GM12892 (cell line): ENCODE measurements around the gene PSMB5.

Experiments used
- POLR2A ChIP-seq: IDR thresholded peaks from 2 replicates; pipeline ENCODE4 v1.6.1; 2011; ENCODE audit warnings: low read depth, low read length, control low read depth
- POLR2AphosphoS5 ChIP-seq: IDR thresholded peaks from 2 replicates; pipeline ENCODE4 v1.6.1; 2011; ENCODE audit warnings: low read depth, low read length, control low read depth
- TAF1 ChIP-seq: IDR thresholded peaks from 2 replicates; pipeline ENCODE4 v1.6.1; 2011; ENCODE audit warnings: low read depth, mild to moderate bottlenecking, control low read depth, low read length, borderline replicate concordance

DNA sequence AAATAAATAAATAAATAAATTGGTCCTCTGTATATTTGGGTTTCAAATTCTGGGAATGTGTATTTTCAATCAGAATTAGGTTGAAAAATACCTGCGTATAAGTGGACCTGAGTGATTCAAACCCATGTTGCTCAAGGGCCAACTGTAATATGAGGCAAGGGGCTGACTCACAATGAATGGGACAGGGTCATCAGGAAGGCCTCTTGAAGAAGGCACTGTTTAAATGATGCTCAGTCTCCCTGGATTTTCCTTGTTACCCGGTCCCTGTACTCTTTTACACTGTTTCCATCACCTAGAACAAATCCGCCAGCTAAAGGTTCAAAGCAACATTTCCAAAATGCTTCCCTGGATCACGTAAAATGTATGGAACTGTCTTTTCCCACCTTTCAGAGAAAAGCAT is 3.8 kb downstream of the PSMB5 start:
- TF ChIP-seq POLR2AphosphoS5 (no peak), POLR2A (no peak), TAF1 (no peak)
